ENCODE results near the gene SLC9A3.

SLC9A3 gene

DNA sequence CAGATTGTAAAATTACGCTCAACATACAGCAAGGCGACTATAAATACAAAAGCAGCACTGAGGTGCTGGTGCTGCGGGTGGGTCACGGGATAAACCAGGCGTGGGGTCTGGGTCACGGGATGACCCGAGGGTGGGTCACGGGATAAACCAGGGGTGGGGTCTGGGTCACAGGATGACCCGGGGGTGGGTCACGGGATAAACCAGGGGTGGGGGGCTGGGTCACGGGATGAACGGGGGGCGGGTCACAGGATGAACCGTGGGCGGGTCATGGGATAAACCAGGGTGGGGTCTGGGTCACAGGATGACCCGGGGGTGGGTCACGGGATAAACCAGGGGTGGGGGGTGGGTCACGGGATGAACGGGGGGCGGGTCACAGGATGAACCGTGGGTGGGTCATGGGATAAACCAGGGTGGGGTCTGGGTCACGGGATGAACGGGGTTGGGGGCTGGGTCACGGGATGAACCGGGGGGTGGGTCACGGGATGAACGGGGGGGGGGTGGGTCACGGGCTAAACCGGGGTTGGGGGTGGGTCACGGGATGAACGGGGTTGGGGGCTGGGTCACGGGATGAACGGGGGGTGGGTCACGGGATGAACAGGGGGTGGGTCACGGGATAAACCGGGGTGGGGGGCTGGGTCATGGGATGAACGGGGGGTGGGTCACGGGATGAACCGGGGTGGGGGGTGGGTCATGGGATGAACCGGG is 30.2 kb upstream of the SLC9A3 start:
- DNase-seq: no peak

DNA sequence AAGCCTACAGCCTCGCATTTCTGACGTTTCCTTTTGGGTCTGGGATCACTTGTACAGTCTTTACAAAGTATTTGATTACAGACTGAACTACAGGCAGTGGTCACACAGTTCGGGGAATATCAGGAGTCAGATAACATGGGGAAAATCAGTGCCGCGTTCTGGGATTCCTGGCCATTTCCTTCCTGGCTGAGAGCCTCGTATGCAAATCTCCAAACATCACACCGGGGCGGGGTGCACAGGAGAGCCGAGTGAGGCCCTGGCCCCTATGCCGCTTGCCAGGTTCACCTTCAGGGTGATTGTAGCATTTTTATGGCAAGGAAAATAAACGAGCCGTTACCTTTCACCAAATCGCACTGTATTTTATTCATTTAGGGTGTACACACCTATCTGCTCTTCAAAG is 29.6 kb upstream of the SLC9A3 start:
- no peak for DNase-seq

DNA sequence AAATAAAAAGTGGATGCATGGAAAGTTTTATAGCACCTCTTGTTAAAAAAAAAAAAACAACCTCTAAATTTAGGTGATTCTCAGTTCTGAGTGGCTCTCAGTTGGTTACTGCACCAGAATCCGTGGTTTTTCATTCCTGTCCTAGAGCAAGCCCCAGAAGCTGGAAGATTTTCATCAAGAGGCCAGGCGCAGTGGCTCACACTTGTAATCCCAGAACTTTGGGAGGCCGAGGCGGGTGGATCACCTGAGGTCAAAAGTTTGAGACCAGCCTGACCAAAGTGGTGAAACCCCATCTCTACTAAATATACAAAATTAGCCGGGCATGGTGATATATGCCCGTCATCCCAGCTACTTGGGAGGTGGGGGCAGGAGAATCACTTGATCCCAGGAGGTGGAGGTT is 27.2 kb upstream of the SLC9A3 start:
- DNase-seq: no peak

DNA sequence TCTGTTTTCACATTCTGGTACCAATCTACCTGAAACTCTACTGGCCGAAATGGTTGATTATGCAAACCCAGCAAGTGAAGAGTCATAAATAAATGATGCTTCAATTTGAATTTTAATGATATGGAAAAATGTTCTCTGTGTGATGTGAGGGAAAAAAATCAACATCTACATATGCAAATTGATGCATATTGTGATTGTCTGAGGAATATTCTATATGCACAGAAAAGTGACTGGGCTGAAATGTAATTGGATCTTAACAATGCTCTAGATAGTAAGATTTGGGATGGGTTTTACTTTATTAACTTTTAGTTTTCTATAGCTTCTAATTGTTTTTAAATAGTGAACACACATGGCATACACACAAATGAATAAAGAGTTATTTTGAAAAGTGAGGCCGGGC is 25.0 kb upstream of the SLC9A3 start:
- no peak for DNase-seq

DNA sequence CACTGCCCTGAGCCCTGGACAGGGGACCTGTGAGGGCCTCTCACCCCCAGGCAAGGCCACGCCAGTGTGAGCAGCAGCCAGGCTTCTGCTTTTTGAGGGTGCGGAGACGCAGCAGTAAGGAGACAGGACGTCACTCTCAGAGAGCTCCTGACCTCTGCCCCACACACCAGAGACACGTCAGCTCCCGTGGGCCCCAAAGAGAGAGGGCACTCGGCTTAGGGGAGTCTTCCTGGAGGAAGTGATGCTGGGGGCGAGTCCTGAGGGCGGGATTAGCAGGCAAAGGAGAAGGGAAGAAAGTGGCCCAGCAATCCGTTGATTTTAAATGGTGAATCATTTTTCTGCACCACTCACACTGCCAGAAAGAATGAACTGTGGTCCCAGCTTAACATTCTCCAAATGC is 24.0 kb upstream of the SLC9A3 start:
- DNase-seq: no peak

DNA sequence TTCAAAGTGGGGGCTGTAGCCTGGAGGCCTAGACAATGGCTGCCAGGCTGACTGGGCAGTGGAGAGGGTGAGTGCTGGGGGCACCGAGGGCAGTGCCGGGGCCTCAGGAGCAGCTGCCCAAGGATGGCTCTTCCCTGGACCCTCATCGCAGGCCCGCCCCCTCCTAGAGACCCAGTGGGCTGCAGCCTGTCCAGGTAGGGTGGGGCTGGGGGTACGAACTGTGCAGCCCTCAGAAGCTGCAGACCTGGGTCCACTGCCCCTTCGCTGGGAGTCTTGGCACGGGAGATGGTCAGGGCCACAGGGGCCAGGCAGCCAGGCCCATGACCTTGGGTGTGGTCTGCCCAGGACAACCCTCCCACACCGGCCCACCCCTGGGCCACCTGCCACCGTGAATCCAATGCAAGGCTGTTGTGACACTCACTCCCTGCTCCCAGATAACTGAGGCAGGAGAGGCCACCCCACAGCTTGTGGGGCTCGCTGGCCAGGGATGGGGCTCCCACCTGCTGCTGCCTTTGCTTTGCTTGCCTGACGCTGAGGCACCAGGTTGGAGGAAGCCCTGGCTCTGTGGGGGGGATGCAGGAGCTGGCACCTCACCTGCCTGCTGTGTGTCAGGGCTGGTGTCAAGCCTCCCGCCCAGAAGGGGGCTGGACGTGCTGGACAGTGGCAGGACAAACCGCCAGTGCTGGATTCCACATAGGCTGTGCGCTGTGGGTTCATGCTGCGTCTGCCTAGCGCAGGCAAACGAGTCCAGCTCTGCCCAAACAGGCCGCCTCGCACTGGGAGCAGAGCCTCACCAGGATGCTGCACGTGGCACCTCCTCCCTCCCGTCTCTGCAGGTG is 23.1 kb upstream of the SLC9A3 start:
- DNase-seq: no peak

DNA sequence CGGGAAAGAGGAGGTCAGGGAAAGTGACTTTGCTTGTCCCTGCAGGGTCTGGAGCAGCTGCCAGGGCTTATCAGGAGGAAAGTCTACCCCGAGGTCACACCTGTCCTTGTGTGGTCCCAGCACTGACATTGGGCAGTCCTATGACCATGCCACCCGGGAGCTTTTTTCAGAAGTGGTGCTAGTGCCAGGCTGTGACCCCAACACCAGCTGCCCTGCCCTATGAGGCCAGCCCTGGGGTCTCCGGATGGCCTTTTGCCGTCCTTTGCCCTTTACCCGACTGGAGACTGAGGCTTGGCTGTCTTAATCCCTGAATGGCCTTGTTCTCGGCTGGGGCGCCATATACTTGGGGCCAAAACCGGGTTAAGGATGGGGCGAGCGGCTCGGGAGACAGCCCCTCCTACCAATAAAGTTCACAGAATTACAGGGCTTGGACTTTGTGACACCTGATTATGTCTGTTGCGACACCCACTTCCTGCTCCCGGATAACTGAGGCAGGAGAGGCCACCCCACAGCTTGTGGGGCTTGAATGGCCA is 22.2 kb upstream of the SLC9A3 start:
- no peak for DNase-seq

DNA sequence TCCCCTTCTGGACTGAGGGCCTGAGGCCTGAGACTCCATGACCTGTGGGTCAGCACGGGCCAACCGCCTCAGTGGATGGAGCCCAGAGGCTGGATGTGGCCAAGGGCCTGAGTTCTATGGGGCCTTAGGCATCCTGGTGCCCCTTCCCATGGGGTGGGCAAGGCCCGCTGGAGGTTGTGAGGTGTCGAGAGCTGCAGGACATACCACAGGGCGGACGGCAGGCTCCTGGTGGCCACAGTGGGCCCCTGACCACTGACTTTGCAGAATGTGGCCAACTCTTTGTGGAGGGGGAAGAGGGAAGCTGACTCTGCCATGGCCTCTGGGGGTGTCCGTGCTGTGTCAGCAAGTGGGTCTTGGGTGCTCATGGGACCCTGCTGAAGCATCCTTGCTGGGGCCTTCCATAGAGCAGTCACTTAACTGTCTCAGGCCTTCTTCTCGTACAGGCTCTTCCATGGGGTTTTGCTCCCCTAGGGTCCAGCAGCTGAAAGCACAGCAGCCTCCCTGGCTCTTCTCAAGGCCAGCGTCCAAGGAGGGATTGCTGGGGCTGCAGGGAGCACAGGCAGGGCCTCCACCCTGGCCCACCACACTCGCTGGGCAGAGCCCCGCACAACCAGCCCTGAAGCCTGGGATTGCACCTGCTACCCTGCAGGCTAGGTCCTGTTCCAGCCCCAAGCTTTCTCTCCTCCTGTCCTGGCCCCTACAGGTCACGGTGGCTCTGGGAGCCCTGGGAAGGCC is 21.6 kb upstream of the SLC9A3 start:
- no peak for DNase-seq

DNA sequence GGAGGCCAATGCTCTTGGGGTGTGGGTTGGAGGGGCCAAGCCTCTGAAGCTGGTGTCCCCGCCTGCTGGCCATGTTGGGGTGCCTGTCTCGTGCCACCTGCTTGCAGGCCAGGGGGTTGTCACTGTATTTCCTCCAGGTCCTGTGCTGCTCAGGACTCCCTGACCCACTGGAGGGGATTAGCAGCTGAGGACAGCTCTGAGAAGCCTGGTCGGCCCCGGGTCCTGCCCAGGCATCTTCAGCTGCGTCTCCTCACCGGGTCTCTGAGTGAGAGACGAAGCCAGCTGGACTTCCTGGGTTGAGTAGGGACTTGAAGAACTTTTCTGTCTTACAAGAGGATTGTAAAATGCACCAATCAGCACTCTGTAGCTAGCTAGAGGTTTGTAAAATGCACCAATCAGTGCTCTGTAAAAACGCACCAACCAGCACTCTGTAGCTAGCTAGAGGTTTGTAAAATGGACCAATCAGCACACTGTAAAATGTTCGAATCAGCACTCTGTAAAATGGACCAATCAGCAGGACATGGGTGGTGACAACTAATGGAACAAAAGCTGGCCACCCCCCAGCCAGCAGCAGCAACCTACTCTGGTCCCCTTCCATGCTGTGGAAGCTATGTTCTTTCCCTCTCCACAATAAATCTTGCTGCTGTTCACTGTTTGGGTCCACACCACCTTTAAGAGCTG is 20.6 kb upstream of the SLC9A3 start:
- DNase-seq: no peak

DNA sequence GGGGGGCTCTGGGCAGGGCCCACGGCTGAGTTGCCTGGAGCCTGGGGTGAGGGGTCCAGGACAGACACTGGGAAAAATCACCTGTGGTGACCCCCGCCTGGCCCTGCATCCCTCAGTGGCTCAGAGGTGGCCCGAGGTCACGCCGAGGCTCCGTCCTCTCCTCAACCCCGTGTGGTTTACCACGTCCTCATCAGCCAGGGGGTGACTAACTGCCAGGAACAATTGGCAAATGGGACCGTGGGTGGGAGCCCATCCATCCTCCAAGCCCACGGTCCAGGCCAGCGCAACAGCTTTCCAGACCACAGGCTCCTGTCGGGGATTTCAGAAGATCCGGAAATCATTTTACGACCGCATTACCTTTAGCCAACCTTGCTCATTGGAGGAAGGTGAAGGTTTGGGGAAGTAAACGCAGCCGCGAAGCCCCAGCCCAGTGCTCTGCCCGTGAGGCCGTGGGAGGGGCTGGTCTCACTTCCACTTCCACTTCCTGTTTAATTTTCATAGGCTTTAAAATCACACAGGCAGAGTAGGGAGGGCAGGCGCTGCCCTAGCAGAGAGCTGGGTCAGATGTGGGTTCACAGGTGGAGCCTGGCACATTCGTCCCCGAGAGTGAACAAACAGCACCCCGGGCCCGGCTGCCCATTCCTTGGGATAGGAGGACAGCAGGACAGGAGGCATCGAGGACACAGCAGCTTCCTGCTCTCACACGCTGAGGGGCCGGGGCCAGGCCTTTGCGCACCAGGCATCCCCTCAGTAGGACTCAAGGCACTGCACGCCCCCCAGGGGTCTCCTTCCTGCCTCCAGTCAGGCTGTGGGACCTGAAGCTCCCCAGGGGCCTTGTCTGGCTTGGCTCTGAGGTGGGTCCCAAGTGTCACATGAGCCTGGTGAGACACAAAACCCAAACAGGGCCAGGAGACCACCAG is 19.8 kb upstream of the SLC9A3 start:
- no peak for DNase-seq

DNA sequence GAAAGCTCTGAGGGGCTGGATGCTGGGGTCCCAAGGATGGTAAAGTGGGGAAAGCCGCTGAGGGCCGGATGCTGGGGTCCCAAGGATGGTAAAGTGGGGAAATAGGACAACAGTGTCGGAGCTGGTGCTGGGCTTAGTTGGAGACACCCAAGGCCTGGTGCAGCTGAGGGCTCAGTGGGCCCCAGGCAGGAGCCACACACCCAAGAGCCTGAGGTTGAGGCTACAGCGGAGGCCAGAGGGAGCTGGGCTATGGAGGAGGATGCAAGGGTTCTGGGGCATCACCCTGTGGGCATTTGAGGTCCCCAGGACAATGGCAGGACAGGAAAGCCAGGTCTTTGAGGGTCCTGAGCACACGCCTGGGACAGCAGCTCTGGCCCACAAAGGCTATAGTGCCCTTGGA is 19.1 kb upstream of the SLC9A3 start:
- no peak for DNase-seq

DNA sequence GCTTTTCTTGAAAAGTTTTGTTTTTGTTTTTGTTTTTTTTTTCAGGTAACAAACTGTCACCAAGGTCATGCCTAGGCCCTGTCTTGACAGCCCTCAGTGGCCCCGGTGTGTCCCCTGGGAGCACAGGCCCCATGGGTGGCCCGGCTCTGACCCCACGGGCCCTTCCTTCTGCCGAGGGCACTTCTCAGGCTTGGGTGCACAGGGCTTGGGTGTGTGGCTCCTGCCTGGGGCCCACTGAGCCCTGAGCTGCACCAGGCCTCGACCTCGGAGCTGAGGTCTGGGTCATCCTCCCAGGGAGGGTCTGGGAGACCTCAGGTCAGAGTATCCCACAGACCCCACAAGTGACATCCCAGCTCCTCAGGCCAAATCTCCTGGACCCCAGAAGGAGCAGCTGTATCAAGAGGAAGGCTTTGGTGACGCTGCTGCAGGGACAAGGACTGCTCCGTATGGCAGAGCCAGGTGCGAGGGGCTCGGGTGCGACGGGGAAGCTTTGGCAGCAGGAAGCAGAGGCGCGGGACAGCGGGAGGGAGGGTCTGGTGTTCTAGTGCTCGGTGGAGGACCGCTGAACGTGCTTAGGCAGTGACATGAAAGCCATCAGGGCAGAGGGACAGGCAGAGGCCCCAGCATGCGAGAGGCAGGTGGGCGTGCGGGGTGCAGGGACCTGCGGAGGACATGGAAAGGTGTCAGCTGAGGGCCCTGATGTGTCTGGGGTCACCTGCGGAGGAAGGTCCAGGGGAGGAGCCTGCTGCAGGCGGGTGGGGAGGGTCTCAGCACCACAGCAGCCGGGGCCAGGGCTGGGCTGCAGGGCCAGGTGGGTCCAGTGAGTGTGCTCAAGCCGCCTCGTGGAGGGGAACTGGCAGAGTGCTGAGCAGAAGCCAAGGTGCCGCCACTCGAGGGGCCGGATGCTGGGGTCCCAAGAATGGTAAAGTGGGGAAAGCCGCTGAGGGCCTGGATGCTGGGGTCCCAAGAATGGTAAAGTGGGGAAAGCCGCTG is 18.4 kb upstream of the SLC9A3 start:
- DNase-seq: no peak

DNA sequence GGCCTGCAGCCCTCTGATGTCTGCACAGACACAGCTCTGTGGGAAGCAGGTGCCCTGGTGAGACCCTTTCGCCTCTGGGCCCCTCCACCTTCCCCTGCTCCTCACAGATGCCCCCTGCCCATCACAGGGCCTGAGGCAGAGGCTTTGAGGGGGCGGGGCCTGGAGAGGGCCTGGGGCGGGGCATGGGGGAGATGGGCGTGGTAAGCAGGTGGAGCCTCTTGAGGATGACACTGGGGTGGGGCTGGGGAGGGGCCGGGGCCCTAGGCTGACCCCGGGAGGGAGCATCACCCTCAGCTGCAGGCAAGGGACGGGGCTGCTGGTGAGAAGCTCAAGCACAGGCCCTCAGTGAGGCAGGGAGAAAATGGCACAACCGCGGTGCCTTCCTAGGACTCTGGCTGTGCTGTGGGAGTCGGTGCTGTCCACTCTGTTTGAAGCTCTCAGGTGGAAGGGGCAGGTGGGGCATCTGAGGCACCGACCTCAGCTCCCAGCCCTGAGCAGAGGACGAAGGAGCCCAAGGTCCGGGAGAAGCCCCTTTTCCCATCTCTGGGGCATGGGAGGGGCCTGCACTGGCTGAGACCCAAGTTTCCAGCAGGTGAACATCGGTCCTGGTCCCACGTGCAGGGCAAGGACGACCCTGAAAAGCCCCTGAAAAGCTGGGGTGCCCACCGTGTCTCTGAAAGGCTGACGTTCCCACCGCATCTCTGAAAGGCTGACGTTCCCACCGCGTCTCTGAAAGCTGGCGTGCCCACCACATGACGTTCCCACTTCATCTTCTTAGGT is 17.5 kb upstream of the SLC9A3 start:
- DNase-seq: no peak

DNA sequence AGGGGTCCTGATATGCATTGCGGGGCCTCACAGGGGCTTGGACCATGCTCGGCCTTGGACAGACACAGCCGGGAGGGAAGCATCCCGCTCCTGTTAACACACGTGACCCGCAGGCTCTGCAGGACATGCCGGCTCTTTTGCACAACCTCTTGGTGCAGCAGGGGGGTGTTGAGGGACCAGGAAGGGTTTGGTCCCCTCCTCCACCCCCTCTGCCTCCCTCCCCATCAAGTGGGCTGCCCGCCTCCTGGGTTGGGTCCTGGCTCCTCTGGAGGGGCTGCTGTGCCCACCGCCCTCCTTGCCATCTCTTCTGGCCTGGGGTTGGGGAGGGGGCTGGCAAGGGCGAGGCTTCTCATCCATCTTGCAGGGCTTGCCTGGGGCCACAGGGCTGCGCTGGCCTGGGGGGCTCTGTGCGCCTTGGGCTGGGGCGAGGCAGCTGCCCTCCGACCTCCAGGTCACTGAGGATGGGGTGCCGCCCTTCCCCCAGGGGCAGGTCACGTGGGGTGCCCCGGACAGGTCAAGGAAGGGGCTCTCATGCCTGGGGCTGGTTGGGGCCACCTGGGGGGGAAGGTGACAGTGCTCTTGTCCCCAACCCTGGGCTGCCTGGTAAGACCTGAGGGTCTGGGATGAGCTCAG is 16.8 kb upstream of the SLC9A3 start:
- DNase-seq: no peak

DNA sequence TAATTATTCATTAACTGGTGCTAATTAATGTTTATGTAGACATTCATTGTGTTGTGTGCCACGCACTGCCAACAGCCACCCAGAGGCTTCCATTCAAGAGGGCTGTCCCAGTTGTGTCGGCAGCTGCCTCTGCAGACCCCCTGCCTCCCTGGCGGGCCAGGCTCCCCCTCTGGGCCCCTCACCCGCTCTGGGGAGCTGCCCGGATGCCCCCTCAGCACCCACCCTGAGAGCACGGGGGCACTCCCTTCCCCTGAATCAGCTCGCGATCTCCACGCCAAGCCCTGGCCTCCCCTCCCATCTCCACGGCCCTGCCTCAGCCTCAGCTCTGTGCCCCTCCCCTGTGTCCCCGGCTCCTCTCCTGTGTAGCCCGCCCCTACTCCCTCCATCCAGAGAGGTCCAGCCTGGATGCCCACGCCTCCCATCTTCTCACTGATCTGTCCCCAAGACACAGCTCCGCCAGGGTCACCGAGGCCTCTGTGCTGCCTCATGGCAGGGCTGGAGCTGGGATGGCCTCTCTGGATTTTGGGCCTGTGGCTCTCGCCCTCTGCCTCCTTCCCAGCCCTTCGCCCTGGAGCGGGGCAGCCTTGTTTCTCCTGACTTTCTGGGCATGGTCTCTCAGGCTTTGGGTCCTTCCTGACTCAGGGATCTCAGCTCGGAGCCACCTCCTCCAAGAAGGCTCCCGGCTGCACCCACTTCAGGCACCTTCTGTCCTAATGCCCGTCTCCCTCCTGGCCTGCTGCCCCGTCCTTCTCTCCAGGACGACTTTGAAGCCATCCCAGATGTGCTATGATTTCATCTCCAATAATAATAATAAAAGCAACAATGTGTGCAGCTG is 16.0 kb upstream of the SLC9A3 start:
- no peak for DNase-seq

DNA sequence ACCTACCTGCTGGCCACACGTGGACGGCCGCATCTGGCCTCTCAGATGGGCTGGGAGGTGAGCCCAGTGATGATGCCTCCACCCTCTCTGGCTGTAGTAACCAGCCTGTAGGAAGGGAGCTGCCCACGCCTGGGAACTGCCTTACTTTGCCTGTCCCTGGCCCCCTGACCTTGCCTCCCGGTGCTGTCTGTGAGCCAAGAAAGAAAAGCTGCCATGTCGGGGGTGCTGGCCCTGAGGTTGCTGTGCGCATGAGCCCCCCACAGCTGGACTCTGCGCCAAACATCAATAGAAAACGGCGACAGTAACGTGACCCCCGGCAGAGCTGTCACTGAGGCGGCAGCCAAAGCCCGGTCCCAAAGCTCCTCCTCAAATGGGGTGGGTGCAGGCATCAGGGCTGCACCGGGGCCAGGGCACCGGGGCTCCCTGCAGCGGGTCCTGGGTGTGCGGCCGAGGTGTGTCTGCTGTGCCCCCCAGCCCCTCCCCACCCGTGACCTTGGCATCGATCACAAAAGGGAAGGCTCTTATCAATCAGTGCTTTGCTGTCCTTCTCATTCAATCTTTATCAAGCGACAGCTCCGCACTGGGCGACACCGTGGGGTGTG is 15.3 kb upstream of the SLC9A3 start:
- DNase-seq: no peak

DNA sequence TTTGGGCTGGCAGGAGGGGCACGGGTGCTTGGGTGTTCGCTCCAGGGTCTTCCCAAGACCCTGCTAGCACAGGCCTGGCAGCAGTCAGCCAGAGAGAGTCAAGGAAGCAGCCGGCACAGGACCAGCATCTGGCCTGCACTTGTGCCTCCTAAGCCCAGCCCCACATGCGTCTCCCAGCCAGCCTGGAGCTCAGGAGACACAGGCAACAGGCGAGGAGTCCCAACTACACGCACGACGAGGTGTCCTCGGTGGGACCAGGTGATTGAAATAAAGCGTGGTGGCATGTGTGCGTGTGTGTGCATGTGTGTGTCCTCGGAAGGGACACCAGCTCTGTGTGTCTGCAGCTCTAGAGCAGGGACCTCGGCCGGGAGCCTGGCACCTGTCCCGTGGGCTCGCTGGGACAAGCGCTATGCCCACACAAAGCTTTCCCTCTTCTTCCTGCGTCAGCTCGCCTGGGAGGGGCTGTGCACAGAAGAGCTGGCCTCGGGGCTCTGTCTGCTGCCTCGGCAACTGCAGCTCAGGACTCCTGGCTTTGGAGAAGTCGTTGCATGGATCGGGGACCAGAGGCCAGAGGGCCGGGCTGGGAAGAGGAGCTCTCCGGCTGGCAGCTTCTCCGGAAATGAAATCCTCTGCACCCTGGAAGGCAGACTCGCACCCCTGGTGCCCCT is 14.7 kb upstream of the SLC9A3 start:
- DNase-seq: no peak
